Stimulated activated CD4-positive, alpha-beta T cell treated with anti-CD3 and anti-CD28 coated beads, Interleukin-15, amount 100 ng/mL, for 1 hour (primary cell): ENCODE measurements around the gene BYSL.
A peak's percentile ranks its signal among the peaks of the same experiment; 100 is the strongest.

Experiments
- DNase-seq, 2 donors: peaks; one replicate each; pipeline ENCODE4 v3.0.0-alpha.2; 2020; ENCODE audit warnings: low read depth in 1 of 2, low spot score in 1 of 2

BYSL gene, protein sequence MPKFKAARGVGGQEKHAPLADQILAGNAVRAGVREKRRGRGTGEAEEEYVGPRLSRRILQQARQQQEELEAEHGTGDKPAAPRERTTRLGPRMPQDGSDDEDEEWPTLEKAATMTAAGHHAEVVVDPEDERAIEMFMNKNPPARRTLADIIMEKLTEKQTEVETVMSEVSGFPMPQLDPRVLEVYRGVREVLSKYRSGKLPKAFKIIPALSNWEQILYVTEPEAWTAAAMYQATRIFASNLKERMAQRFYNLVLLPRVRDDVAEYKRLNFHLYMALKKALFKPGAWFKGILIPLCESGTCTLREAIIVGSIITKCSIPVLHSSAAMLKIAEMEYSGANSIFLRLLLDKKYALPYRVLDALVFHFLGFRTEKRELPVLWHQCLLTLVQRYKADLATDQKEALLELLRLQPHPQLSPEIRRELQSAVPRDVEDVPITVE

DNA sequence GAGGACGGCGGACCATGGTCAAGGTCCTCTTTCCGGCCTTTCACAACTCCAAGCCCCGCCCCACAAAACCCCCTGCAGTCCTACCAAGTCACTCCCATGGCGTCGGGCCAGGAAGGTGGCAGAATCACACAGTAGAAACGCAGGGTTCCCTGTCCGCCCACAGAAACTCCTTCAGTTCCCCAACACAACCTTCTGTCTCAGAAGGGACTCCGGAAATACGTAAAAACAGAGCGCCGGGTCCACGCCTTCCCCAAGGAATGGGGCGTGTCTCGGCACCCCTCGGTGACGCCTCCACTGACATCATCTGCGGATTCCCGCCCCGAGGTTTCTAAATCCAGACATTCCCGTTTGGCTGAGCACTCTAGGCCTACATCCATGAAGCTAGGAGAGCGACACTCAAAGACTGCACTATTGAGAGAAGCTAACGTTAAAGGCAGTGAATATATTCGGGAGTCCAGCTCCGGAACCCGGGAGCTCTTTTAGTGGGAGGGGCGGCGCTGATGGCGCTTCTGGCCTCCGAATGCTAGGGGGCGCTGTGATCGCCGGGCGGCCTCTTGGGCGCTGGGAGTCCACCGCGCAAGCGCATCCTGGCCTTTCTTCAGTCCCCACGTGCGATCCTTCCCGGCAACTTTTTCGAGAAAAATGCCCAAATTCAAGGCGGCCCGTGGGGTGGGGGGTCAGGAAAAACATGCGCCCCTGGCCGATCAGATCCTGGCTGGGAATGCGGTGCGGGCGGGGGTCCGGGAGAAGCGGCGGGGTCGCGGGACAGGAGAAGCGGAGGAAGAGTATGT is at the start of gene BYSL, which contains the start of gene MED20:
Gene BYSL, plus strand, starts transcription at position 579 of the 791 bp plus-strand sequence. Its CDS starts 64 bp downstream, at position 643.
Gene MED20, minus strand, starts transcription at position 219 of the 791 bp plus-strand sequence. Its CDS starts 121 bp downstream, at position 98.
- DNase-seq = peak; percentile 88 to 92

DNA sequence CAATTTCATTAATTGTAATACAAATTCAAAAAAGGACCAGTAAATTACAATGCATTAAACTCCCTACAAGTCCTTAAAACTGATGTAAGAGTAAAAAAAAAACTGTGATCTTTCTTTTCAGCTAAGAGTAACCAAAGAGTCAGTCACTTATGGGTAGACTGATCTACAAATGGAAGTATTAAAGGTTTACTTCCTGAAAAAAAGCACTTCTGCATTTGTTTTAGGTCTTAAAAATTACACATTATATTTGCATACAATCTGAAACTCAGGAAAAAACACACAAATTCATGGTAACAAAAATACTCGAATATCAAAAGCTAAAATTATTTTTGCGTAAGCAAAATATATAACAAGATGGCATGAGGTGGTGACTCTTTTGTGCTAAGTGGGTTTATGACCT is 49.6 kb upstream of the BYSL start:
- no peak for DNase-seq

DNA sequence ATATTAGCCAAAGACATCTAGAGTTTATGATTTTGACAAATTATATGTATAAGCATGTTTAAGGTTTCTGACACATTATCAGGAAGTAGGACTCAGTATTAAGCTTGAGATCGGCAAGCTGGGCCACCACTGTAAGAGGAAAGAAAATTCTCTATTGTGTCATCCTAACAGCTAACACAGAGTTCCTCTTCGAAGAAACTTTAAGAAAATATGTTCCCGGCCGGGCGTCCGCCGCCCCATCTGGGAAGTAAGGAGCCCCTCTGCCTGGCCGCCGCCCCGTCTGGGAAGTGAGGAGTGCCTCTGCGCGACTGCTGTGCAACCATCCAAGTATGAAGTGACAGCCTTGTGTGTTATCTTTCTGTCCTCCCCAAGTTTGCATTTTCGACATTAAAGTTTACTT is 49.2 kb upstream of the BYSL start:
- no peak for DNase-seq

DNA sequence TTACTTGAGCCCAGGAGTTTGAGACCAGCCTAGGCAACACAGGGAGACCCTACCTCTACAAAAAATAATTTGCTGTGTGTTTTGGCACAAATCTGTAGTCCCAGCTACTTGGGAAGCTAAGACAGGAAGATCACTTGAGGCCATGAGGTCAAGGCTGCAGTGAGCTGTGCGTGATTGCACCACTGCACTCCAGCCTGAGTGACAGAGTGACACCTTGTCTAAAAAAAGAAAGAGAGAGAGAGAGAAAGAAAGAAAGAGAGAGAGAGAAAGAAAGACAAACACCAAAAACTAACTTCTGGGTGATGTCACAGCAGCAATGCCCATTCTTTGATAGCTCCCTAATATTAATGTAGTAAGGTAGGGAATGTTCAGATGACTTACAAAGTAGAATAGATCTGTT is 46.6 kb upstream of the BYSL start:
- DNase-seq = no peak

DNA sequence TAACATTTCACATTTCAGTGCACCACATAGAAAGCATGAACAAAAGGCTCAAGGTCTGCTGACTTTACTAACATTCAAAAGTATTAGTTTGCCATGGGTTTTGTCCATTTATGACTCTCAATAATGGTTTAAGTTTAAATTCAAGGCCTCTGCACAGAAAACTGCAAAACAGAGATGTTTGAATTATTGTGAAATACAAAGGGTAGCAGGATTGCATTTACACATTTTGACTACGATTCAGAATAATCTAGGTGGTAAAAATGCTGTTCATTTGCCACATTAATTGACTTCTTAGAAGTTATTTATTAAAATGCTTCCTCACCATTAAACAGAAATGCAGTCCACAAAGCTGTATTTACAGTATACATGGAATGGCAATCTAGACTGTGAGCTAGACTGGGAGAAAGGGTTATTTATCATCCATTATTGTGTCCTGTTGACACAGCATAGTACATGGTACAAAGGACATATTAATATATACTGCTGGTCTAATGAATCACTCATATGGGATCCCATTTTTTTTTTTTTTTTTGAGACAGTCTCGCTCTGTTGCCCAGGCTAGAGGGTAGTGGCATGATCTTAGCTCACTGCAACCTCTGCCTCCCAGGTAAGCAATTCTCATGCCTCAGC is 44.1 kb upstream of the BYSL start:
- no peak for DNase-seq

DNA sequence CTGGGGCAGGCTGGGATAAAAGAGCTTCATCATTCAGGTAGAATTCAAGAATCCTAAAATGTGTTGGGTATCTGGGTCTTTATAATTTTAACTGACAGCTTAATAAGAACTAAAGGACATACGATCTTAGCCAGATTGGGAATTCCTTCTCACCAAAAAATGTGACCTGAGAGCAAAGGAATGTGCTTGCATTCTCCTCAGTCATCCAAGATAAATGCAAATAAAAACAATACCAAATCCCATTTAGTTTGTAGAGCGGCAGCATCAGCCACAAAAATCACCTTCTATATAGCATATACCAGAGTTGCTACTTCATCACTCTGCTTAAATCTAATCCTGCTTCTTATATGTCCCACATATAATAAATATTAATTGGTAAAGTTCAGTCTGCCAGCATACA is 43.1 kb upstream of the BYSL start:
- no peak for DNase-seq

DNA sequence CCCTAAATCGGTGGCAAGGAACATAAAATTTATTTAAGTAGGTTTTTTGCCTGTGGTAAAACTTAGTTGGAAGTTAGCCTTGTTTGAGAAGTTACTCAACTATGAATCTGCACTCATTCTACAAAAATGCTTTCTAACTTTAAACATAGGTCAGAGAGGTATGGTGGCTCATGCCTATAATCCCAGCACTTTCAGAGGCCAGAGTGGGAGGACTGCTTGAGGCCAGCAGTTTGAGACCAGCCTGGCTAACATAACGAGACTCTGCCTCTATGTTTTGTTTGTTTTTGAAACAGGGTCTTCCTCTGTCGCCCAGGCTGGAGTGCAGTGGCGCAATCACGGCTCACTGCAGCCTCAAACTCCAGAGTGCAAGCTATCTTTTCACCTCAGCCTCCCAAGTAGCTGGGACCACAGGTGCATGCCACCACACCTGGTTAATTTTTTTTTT is 42.3 kb upstream of the BYSL start:
- DNase-seq = no peak

DNA sequence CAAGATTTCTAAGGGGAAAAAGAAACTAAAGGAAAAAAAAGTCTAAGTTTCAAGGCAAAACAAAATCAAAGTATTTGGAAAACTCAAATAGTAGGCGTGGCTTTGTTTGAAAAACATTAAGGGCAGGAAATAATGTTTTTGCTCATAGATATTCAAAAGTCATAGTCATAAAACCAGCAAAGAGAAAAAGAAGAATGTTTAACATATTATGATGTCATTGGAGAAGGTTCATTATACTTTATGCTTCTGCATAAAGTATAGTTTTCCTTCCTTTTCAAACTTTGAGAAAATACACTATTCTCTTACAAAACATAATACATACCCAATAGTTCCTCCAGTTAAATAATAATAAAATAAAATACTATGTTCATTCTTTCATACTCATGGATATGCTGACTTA is 39.8 kb upstream of the BYSL start:
- DNase-seq = no peak

DNA sequence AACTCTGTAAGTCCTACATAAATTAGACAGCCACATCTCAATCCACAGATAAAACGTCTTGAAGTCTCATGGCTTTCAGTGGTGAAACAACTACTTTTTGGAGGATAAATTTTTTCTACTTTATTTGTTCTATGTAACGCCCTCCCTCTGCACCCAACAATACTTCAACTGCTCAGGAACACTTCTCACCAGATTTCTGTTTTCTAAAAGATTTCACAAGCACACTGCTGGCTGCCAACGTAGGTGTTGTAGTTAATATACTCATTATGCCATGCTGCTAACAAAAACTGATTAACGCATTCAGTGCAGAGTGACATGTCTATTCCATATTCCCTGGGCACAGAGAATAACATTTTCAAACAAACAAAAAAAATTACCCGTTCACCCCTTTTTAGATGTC is 36.3 kb upstream of the BYSL start:
- DNase-seq = no peak

DNA sequence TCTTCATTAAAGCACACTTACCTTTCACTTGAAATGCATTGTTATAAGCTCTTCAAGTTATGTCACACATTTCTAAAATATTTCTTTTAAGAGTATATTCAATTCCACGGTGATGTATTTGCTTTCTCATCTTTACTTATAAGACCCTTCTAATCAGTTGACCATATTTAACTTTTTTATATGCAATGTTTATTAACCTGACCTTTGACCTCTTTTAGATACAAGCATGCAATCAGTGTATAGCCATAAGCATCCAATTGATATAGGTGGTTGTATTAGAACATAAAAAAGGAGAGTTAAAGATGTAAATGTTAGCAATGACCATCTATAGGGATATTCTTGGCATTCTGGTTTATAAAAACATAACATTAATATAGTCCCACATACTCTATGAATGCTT is 35.4 kb upstream of the BYSL start:
- DNase-seq = no peak

DNA sequence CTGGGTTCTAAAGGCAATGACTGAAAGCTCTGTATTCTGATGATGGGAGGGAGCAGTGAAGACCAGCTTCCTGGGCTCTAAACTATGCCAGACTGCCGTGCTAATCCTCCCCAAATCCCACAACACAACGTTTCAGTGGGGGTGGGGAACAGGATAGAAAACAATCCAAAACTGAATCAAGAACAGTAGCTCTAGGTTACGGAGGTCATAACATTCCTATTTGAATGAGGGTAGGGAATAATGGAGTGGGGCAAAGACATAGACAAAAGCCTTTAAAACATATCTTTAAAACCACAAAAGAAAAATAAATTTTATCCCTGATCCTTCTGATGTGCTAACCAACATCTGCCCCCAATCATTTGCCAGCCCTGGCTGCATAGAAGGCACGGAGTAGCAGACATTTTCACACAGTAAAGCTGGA is 34.0 kb upstream of the BYSL start:
- no peak for DNase-seq

DNA sequence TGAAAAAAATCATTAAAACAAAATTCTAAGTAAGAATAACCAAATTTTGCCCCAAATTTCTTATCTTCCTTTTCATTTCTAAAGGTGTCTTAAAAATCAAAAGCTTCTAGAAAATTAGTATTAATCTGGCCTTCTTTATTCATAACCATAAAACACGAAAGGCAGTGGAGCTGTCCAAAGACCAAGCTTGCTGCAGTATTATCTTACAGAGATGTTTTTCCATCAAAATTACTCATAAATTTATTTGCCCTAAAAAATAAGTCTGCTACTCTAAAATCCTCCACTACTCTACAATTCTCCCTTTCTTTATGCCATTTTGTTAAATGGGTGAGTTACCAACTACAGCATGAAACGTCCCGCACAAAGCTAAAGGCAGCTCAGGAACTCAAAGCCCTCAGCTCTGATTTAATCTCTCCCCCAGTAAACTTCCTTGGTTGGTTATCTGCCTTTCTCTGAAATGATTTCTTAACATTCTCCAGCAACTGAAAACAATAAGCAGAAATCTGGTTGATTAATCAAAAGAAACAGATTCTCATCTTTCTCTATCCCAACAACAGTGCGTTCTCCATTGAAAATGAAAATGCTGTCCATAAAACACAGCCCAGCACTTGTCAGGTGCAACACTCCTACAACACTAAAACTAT is 28.3 kb upstream of the BYSL start:
- no peak for DNase-seq

DNA sequence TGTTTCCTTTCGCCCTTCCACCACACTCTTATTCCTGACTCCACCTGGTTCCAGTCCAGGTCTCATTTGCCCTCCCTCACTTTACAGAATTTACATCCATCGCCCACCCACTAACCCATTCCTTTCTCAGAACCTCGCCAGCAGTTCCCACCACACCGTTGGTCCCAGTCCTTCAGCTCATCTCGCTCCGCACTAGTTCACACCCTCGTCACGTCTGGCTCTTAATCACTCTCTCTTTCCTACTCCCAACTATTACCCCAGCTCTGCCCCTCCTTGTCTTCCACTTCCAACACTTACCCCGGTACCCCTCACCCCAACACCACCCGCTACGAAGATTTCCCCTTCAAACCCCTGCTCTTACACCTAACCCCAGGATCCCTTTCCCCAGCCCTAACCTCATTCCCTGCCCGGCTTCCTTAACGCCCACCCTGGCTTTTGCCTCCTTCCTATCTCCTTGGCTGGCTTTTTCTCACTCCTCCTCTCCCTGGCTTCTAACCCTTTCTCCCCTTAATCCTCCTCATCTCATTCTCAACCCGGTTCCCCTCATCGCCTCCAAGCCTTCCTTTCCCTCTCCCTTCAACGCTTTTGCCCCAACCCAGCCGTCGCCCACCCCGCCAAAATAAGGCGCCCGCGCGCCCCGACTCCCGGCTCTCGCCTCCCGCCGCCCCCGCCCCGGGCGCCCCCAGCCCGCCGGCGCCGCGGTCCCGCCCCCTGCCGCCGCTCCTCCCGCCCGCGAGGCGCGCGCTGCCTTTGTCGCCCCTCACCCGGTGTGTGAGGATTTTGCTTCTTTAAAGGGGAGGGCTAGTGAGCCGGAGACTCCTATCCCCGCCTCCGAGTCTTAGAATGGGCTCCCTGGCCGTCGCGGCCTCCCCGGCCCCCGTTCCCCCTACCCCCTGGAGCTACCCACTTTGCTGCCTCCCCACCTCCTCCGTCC is 26.7 kb upstream of the BYSL start:
- DNase-seq = no peak

DNA sequence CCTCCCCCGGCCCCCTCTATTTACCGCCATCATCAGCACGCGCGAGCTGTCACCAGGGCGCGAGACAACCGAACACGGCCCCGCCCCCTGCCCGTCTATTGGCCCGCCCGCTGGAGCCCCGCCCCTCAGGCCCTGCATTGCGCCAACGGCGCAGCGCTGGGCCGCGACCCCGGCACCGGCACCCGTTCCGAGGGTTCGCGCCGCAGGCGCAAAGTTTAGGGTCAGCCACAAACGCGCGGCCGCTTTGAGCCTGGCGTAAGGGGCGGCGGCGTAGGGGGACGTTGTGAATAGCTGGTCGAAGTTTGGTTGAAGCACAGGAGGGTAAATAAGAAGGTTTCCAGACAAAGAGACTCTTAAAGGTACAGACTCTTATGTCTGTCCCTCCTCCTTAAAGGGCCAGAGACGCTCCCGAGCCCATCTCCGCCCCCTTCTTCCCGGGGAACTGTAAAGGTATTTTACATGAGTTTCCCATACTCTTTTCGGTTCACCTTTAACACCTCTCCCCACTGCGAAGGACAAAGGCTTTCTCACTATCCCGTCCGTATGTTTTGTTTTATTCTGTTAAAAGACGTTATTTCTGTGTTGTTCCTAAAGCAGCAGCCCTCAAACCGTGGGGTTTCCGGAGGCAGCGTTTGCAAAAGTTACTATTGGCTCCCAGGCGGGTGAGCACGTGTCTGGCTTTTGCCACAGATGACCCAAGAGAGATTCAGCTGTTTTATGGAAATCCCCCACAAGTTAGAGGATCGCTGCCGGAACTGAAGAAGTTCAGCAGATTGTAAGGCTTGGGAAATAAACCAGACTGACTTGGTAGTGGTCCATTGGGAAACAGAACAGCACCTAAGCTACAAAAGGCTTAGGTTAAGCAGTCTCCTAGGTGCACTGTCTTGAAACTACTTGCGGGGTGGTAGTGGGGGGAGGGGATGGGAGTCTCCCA is 25.7 kb upstream of the BYSL start, which contains the start of gene USP49:
Gene USP49, minus strand, starts transcription at position 76 of the 934 bp plus-strand sequence. CDS start 88,392 bp downstream, outside the sequence.
- DNase-seq = peak; percentile 76 to 92

DNA sequence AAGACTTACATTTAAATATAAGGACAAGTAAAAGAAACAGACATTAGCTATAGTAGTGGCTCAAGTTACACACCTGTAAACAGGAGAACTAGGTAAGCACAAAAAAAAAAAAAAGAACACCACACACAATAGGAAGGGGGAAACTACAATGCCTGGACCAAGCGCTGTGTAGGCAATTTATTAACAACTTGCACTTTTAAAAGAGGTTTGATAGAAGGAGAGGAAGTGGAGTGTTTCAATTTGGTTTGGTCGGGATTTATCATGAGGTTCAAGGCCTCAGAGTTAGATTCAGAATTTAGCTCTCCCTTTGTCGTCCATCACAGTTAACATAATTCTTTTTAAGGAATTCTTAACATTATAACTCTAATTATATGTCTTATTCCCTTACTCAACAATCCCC is 25.0 kb upstream of the BYSL start:
- no peak for DNase-seq

DNA sequence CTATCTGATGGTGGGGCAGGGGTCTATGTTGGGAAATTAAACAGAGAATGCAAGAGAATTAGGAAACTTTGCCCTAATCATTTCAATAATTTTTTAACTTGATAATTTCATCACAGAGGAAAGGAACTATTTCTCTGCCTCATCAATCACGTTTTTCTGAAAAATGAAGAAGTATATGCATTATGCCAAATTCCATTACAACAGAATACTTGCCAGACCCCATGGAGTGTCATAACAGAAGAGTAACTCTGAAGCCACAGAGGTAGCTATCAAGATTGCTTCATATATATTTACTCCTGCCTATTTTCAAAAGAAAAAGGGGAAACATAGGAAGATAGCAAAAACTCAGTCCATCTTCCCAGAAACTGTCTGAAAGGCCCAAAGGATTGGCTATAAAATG is 20.4 kb upstream of the BYSL start:
- no peak for DNase-seq

DNA sequence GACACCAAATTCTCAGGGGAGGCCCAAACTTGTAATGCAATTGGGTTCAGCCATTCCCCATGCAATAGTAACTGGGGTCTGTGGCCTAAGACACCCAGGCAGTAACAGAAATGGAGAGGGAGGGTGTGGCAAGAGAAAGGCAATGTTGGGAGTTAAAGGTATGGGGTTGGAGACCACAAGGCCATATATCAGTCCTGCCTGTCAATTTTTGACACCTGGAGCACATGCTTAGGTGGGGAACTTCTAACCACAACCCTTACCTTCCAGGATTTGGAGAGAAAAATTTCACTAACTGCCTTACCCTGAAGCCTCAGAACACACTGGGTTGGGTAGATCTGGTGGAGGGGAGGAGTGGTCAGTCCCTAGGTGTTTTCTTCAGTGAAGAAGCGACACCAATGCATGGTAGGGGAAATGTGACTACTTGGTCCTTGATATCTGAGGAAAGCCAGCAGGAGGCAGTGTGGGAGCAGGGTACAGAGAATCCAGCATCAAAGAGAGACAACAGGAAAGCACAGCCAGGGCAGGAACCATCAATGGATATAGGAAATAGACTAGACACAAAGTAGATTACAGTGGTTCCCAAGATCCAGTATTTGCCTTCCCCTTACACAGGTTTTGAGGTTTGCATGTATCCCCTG is 19.3 kb upstream of the BYSL start:
- DNase-seq = peak in 1 of 2 donors; percentile 17

DNA sequence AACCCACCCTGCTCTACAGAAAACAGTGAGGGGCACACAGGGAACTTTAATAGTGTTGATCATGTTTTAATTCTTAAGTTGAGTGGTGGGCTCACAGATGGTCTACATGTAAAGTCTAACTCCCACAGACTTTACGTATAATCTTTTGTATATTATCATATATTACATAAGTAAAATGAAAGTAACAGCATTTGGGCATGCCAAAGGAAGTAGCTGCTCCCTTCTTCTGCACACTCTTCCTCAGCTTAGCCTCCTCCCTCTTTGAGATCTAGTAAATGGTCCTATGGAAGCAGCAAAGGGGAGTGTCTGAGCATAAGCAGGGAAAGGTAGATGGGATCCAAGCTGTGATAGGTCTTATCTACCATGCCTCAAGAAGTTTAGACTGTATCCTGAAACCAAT is 11.6 kb upstream of the BYSL start:
- DNase-seq = no peak
